WERI-Rb-1 (cell line): ENCODE measurements around the gene SYT17.

Source experiments
- DNase-seq: peaks from one replicate; pipeline ENCODE4 v3.0.0-alpha.2; 2020
- H3K27ac ChIP-seq: fragments of 250-450 bp; sonication (Bioruptor Pico); 2 replicates; pipeline ENCODE4 v1.5.1; 2020; ENCODE audit warnings: mild to moderate bottlenecking, moderate library complexity
- H3K27me3 ChIP-seq: fragments of 250-450 bp; sonication (Bioruptor Pico); 2 replicates; pipeline ENCODE4 v1.5.1; 2021; ENCODE audit warnings: mild to moderate bottlenecking, low read depth, moderate library complexity; ENCODE audit not compliant: insufficient read depth, severe bottlenecking
- H3K36me3 ChIP-seq: fragments of 250-450 bp; sonication (Bioruptor Pico); 2 replicates; pipeline ENCODE4 v1.5.1; 2020; ENCODE audit warnings: mild to moderate bottlenecking, moderate library complexity
- H3K4me3 ChIP-seq: 2 replicates; pipeline ENCODE4 v1.5.1; 2011; ENCODE audit warnings: low read depth, mild to moderate bottlenecking, control low read depth, low read length
- H3K9me3 ChIP-seq: fragments of 250-450 bp; sonication (Bioruptor Pico); 2 replicates; pipeline ENCODE4 v1.5.1; 2021; ENCODE audit warnings: mild to moderate bottlenecking, moderate library complexity; ENCODE audit not compliant: severe bottlenecking
- CTCF ChIP-seq: IDR thresholded peaks from 2 replicates; pipeline ENCODE4 v1.5.1; 2011; ENCODE audit warnings: low read depth, mild to moderate bottlenecking, control low read depth, inconsistent platforms, low read length

The SYT17 gene

GRCh38 chr16:19299565-19299964 is 131.5 kb downstream of the SYT17 start:
- TF ChIP-seq CTCF: no peak
- no peak for DNase-seq
- no peak overlapping the region for H3K27ac ChIP-seq
- H3K4me3 ChIP-seq: no peak overlapping the region
- H3K36me3 ChIP-seq: no peaks in the 10 kb centered on the region
- H3K9me3 ChIP-seq: no peaks in the 10 kb centered on the region
- no peaks in the 10 kb centered on the region for H3K27me3 ChIP-seq

DNA sequence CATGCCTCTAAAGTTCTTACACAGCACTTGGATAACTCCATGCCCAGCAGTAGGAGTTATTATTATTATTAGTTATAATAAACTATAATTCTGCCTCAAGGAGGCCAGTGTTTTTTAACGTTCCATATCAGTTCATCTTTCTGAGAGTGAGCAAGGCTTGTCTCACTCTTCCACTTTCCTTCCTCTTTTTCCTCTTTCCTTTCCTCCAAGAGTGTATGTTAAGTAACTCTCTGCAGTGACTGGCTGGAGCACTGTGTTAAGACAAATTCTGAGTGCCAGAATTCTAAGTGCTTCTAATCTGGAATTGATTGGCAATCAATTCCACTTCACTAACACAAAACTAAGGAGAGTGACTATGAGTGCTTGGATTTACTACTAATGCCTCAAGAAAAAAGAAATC is 133.9 kb downstream of the SYT17 start:
- Histone ChIP-seq H3K4me3 (no peak overlapping the region), H3K27ac (no peak overlapping the region), H3K36me3 (no peaks in the 10 kb centered on the region), H3K27me3 (no peaks in the 10 kb centered on the region), H3K9me3 (no peaks in the 10 kb centered on the region)
- no peak for TF ChIP-seq CTCF
- no peak for DNase-seq

DNA sequence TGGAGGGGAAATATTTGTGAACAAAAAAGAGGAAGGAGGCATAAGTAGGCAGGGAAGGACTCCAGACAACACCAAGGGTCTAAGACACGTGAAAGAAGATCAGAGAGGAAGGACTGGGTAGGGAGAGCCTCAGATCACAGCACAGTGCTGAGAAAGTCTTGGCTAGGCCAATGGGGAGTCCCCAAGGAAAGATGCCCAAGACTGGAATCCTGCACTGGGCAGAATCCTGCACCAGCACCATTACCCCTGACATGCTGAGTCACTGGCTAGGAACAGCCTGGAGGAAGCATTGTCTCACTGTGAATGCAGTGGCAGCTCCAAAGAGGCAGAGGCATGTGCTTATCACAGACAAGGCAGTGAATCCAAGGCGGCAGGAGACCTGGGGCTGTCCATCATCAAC is 136.7 kb downstream of the SYT17 start:
- H3K4me3 ChIP-seq: no peak overlapping the region
- no peak overlapping the region for H3K27ac ChIP-seq
- no peaks in the 10 kb centered on the region for H3K9me3 ChIP-seq
- TF ChIP-seq CTCF: no peak
- no peaks in the 10 kb centered on the region for H3K36me3 ChIP-seq
- DNase-seq: no peak
- H3K27me3 ChIP-seq: no peaks in the 10 kb centered on the region

DNA sequence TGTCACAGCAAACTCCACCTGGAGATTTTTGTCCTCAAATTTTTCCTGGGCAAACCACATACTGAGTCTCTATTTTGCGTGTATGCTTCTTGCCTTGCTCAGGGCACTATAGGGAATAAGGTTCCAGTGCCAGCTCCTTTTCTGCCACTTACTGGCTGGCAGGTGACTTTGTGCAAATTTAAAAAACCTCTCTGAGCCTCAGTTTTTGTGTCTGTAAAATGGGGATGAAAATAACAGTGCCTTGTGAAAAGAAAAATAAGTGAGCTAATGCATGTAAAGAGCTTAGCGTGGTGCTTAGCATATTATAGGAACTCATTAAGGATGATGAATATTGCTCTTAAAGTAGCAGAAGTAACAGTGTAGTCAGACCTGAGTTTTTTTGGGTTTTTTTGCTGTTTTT is 137.4 kb downstream of the SYT17 start:
- no peaks in the 10 kb centered on the region for H3K9me3 ChIP-seq
- no peaks in the 10 kb centered on the region for H3K36me3 ChIP-seq
- TF ChIP-seq CTCF: no peak
- H3K27ac ChIP-seq: no peak overlapping the region
- no peak overlapping the region for H3K4me3 ChIP-seq
- DNase-seq: no peak
- H3K27me3 ChIP-seq: no peaks in the 10 kb centered on the region

DNA sequence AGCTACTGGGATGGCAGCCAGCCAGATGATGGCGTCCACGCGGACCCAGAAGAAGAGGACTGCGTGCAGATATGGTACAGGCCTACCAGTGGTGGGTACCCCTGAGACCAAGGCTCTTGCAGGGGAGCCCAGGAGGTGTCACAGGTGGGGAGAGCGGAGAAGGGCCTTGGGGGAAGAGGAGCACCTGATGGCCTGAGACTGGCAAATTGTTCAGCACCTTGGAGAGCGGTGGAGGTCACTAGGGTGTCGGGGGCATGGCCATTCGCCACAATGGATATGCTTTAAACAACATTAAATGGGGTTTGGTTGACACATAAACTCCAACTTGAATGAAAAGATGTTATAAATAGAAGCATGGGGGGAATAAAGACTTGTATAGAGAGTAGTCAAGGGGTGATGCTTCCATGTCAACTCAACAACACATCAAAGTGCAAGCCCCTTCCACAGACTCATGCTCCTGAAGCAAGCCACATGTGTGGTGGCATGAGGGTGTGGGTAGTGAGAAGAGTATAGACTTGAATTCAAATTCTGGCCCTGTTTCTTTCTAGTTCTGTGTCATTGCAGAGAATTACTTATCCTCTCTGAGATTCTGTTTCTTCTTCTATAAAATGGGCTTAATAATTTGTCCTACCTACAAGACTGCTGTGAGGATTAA is 139.7 kb downstream of the SYT17 start:
- Histone ChIP-seq H3K4me3 (no peak overlapping the region), H3K36me3 (no peaks in the 10 kb centered on the region), H3K27ac (no peak overlapping the region), H3K27me3 (no peaks in the 10 kb centered on the region), H3K9me3 (no peaks in the 10 kb centered on the region)
- DNase-seq: no peak
- no peak for TF ChIP-seq CTCF

GRCh38 chr16:19308392-19308791 is 140.4 kb downstream of the SYT17 start:
- H3K27me3 ChIP-seq: no peaks in the 10 kb centered on the region
- no peak for TF ChIP-seq CTCF
- no peak for DNase-seq

More at GRCh38 chr16:19308392-19308791, 140.4 kb downstream of the SYT17 start:
- no peaks in the 10 kb centered on the region for H3K36me3 ChIP-seq
- H3K9me3 ChIP-seq: no peaks in the 10 kb centered on the region
- H3K27ac ChIP-seq: no peak overlapping the region
- no peak overlapping the region for H3K4me3 ChIP-seq
